ENCODE data around the gene SOS1. TPM values are rescaled to one million over a fixed set of nuclear protein-coding genes. Genes with fewer than 3 reads are reported as not detected.

Gene SOS1
- total RNA-seq, 1 experiment from 2014 or later, result 28.7 TPM

DNA sequence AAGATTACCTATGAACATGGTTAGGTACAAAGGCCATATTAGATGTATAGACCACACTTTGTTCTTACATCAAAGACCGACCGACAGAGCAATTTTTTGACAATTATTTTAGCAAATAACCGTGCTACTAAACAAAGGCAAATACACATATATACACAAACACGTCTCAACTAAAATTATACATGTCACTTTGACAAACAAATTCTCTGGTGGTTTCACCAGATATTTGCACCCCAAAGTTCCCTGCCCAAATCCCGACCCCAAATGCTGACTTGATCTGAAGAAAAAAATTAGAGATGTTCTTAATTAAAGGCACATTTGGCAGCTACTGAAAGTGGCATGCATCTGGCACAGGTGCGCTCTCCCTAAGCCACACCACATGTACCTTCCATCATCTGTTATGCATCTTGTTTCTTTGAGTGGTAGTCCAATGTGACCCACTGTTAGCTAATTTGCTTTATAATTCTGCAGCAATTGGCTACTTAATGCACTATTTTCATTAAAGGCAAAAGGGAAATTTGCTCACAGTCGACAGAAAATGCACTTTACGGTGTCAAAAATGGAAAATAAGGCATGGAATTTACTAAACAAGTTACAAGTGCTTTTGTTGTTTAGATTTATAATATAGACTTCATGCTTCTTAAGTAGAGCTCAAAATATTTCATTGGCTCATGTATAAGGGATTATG lies 139.0 kb downstream of the SOS1 start:
- ATAC-seq (no peak), DNase-seq (ENCODE audit: low read depth, low spot score) (no peak)
- Histone ChIP-seq H3K27ac (ENCODE audit: low read length) (no peak overlapping the region), H3K9me3 (ENCODE audit: control insufficient read depth, insufficient read depth, low read depth, low read length) (no peaks in the 10 kb centered on the region), H3K4me3 (ENCODE audit: low read depth in 2 of 2, low read length in 2 of 2) (no peak overlapping the region), H3K36me3 (ENCODE audit: control insufficient read depth, insufficient read depth, low read length) (no peaks in the 10 kb centered on the region), H3K4me1 (ENCODE audit: control insufficient read depth, insufficient read depth, low read length) (no peaks in the 10 kb centered on the region), H3K27me3 (ENCODE audit: control insufficient read depth, insufficient read depth, low read length) (no peaks in the 10 kb centered on the region)
- ChIA-PET POLR2A (no interaction called here), CTCF (no interaction called here)
- in situ Hi-C loops (cut with HindIII; ENCODE audit: low pct_unique_long_range_greater_than_20kb, low sequenced_read_pairs) (no loop called here), intact Hi-C loops (cut with micrococcal nuclease; ENCODE audit: unreplicated experiment) (no loop called here)
- BruUV-seq (replicated peaks), result no TSS peak
- no peak for TF ChIP-seq TCF7L2 (IDR thresholded peaks at IDR 0.05; ENCODE audit: low read depth, low read length)
- TF ChIP-seq SIN3A (IDR thresholded peaks at IDR 0.05; ENCODE audit: borderline replicate concordance, insufficient read depth, low read depth, low read length), result no peak
- no peak for TF ChIP-seq POLR2AphosphoS5 (IDR thresholded peaks at IDR 0.05; ENCODE audit: low read depth, low read length)

DNA sequence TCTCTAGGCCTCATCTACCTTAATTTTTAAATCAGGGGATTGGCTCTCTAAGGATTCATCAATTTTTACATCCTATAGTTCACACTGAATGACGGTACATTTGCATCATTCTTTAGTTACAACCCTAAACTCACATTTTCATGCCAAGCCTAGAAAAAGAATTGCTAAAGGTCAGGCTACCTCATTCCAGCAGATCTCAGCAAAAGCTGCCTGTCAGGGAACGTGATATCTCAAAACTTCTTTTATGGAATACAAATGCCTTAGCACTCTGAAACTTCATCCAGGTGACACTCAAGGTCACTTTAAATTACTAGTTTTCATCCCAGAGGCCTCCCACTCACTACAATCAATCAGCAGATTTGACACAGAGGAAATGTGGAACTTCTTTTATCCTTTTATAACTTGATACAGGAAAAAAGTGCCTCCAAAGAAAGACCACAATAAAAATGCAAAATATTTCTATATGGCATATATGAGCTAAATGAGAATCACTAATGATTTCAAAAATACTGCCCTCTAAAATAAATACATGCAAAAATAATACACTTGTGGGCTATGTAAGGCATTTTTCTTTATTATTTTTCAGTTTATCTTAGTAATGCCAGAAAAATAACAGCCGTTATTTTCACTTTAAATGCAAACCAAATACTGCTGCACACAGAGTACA lies 139.7 kb downstream of the SOS1 start:
- no peak overlapping the region for H3K4me3 ChIP-seq (ENCODE audit: low read depth in 2 of 2, low read length in 2 of 2)
- no peaks in the 10 kb centered on the region for H3K27me3 ChIP-seq (ENCODE audit: control insufficient read depth, insufficient read depth, low read length)
- H3K9me3 ChIP-seq (ENCODE audit: control insufficient read depth, insufficient read depth, low read depth, low read length), result no peaks in the 10 kb centered on the region
- H3K4me1 ChIP-seq (ENCODE audit: control insufficient read depth, insufficient read depth, low read length), result no peaks in the 10 kb centered on the region
- BruUV-seq (replicated peaks), result no TSS peak
- in situ Hi-C loops (cut with HindIII; ENCODE audit: low pct_unique_long_range_greater_than_20kb, low sequenced_read_pairs) (no loop called here), intact Hi-C loops (cut with micrococcal nuclease; ENCODE audit: unreplicated experiment) (no loop called here)
- no peak for DNase-seq (ENCODE audit: low read depth, low spot score)
- CTCF ChIA-PET, result no interaction called here
- POLR2A ChIA-PET, result no interaction called here
- H3K27ac ChIP-seq (ENCODE audit: low read length), result no peak overlapping the region
- ATAC-seq, result no peak
- no peak for TF ChIP-seq SIN3A (IDR thresholded peaks at IDR 0.05; ENCODE audit: borderline replicate concordance, insufficient read depth, low read depth, low read length)
- TF ChIP-seq TCF7L2 (IDR thresholded peaks at IDR 0.05; ENCODE audit: low read depth, low read length), result no peak
- no peak for TF ChIP-seq POLR2AphosphoS5 (IDR thresholded peaks at IDR 0.05; ENCODE audit: low read depth, low read length)
- TF ChIP-seq, protein P1, sequence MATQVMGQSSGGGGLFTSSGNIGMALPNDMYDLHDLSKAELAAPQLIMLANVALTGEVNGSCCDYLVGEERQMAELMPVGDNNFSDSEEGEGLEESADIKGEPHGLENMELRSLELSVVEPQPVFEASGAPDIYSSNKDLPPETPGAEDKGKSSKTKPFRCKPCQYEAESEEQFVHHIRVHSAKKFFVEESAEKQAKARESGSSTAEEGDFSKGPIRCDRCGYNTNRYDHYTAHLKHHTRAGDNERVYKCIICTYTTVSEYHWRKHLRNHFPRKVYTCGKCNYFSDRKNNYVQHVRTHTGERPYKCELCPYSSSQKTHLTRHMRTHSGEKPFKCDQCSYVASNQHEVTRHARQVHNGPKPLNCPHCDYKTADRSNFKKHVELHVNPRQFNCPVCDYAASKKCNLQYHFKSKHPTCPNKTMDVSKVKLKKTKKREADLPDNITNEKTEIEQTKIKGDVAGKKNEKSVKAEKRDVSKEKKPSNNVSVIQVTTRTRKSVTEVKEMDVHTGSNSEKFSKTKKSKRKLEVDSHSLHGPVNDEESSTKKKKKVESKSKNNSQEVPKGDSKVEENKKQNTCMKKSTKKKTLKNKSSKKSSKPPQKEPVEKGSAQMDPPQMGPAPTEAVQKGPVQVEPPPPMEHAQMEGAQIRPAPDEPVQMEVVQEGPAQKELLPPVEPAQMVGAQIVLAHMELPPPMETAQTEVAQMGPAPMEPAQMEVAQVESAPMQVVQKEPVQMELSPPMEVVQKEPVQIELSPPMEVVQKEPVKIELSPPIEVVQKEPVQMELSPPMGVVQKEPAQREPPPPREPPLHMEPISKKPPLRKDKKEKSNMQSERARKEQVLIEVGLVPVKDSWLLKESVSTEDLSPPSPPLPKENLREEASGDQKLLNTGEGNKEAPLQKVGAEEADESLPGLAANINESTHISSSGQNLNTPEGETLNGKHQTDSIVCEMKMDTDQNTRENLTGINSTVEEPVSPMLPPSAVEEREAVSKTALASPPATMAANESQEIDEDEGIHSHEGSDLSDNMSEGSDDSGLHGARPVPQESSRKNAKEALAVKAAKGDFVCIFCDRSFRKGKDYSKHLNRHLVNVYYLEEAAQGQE (IDR thresholded peaks at IDR 0.05; ENCODE audit: insufficient read depth in 1 of 2, low read depth in 2 of 2, low read length in 1 of 2), result no peak
- TF ChIP-seq, protein P2, sequence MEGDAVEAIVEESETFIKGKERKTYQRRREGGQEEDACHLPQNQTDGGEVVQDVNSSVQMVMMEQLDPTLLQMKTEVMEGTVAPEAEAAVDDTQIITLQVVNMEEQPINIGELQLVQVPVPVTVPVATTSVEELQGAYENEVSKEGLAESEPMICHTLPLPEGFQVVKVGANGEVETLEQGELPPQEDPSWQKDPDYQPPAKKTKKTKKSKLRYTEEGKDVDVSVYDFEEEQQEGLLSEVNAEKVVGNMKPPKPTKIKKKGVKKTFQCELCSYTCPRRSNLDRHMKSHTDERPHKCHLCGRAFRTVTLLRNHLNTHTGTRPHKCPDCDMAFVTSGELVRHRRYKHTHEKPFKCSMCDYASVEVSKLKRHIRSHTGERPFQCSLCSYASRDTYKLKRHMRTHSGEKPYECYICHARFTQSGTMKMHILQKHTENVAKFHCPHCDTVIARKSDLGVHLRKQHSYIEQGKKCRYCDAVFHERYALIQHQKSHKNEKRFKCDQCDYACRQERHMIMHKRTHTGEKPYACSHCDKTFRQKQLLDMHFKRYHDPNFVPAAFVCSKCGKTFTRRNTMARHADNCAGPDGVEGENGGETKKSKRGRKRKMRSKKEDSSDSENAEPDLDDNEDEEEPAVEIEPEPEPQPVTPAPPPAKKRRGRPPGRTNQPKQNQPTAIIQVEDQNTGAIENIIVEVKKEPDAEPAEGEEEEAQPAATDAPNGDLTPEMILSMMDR (IDR thresholded peaks at IDR 0.05), result no peak
- no peaks in the 10 kb centered on the region for H3K36me3 ChIP-seq (ENCODE audit: control insufficient read depth, insufficient read depth, low read length)

DNA sequence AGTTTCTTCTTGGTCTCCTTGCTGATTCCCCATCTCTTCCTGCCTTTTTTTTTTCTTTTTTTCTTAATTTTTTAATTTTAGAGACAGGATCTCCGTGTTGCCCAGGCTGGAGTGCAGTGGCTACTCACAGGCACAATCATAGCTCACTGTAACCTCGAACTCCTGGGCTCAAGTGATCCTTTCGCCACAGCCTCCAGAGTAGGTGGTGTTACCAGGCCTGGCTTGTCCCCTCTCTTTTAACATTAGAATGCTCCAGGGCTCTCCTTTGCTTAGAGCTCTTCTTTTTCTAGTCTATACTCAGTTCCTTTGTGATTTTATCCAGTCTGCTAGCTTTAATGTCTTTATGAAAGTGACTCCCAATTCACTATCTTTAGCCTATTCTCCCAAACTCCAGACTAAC lies 141.9 kb downstream of the SOS1 start:
- Histone ChIP-seq H3K4me1 (ENCODE audit: control insufficient read depth, insufficient read depth, low read length) (no peaks in the 10 kb centered on the region), H3K4me3 (ENCODE audit: low read depth in 2 of 2, low read length in 2 of 2) (no peak overlapping the region), H3K9me3 (ENCODE audit: control insufficient read depth, insufficient read depth, low read depth, low read length) (no peaks in the 10 kb centered on the region), H3K36me3 (ENCODE audit: control insufficient read depth, insufficient read depth, low read length) (no peaks in the 10 kb centered on the region), H3K27ac (ENCODE audit: low read length) (no peak overlapping the region), H3K27me3 (ENCODE audit: control insufficient read depth, insufficient read depth, low read length) (no peaks in the 10 kb centered on the region)
- no TSS peak for BruUV-seq (replicated peaks)
- DNase-seq (ENCODE audit: low read depth, low spot score) (no peak), ATAC-seq (no peak)
- CTCF ChIA-PET, result no interaction called here
- in situ Hi-C loops (cut with HindIII; ENCODE audit: low pct_unique_long_range_greater_than_20kb, low sequenced_read_pairs), result no loop called here
- POLR2A ChIA-PET, result no interaction called here
- TF ChIP-seq, protein P2 (IDR thresholded peaks at IDR 0.05), result no peak
- no peak for TF ChIP-seq POLR2AphosphoS5 (IDR thresholded peaks at IDR 0.05; ENCODE audit: low read depth, low read length)
- TF ChIP-seq, protein P1 (IDR thresholded peaks at IDR 0.05; ENCODE audit: insufficient read depth in 1 of 2, low read depth in 2 of 2, low read length in 1 of 2), result no peak
- TF ChIP-seq TCF7L2 (IDR thresholded peaks at IDR 0.05; ENCODE audit: low read depth, low read length), result no peak
- TF ChIP-seq SIN3A (IDR thresholded peaks at IDR 0.05; ENCODE audit: borderline replicate concordance, insufficient read depth, low read depth, low read length), result no peak
- intact Hi-C loops (cut with micrococcal nuclease; ENCODE audit: unreplicated experiment), result no loop called here

All from Panc1 (cell line).